Stomach (tissue), 9 donors: Measurements from ENCODE around the gene DNAJC16. TPM values are rescaled to one million over a fixed set of nuclear protein-coding genes. Genes with fewer than 3 reads are reported as not detected.
"Not testable (repeated sequence)": the region's sequence is repeated elsewhere in the genome, so short reads cannot be mapped to it uniquely, and the experiment has no call there.

Experiments
- DNase-seq, 2 donors: peaks; one replicate each; pipeline versions ENCODE4 v3.0.0 to v3.0.0-alpha.2; 2013 to 2019
- H3K27ac ChIP-seq, 5 donors: fragments of 200-600 bp in 4 of 5; sonication (generic) in 4 of 5; one replicate each; pipeline ENCODE4 v1.5.1; 2013 to 2019; ENCODE audit warnings: mild to moderate bottlenecking in 1 of 5, moderate library complexity in 1 of 5
- H3K27me3 ChIP-seq, 3 donors: fragments of 200-600 bp; sonication (generic); one replicate each; pipeline ENCODE4 v1.5.1; 2017 to 2019; ENCODE audit warnings: mixed run types in 1 of 3
- H3K36me3 ChIP-seq, 4 donors: fragments of 200-600 bp; sonication (generic); 1 replicate in 3 of 4; 2 replicates in 1 of 4; pipeline ENCODE4 v1.5.1; 2016 to 2019
- H3K4me1 ChIP-seq, 4 donors: fragments of 200-600 bp; sonication (generic); one replicate each; pipeline ENCODE4 v1.5.1; 2016 to 2019
- H3K4me3 ChIP-seq, 4 donors: fragments of 200-600 bp; sonication (generic) in 3 of 4; one replicate each; pipeline ENCODE4 v1.5.1; 2016 to 2019; ENCODE audit warnings: mild to moderate bottlenecking in 1 of 4
- H3K9me3 ChIP-seq, 4 donors: fragments of 200-600 bp; sonication (generic); one replicate each; pipeline ENCODE4 v1.5.1; 2016 to 2019
- CTCF ChIP-seq, 7 experiments: fragments of 450-650 bp in 4 of 7; fragments of 200-600 bp in 3 of 7; sonication (generic) in 3 of 7; IDR thresholded peaks; one replicate each; pipeline ENCODE4 v1.5.1; 2016 to 2019; ENCODE audit warnings: antibody characterized with exemption in 7 of 7, control low read depth in 2 of 7, mild to moderate bottlenecking in 1 of 7
- EP300 ChIP-seq: sonication (generic); formaldehyde crosslinking; IDR thresholded peaks from one replicate; pipeline ENCODE4 v1.6.1; 2017; ENCODE audit warnings: antibody characterized with exemption
- POLR2A ChIP-seq, 4 donors: fragments of 450-650 bp; IDR thresholded peaks; one replicate each; pipeline ENCODE4 v1.6.1; 2016; ENCODE audit warnings: antibody characterized with exemption in 4 of 4, control low read depth in 2 of 4, mild to moderate bottlenecking in 1 of 4, moderate library complexity in 1 of 4
- POLR2AphosphoS5 ChIP-seq, 3 donors: sonication (generic); formaldehyde crosslinking; IDR thresholded peaks; one replicate each; pipeline ENCODE4 v1.6.1; 2016; ENCODE audit warnings: antibody characterized with exemption in 3 of 3
- WGBS, 5 donors: extraction: QIAGEN DNeasy Blood & Tissue Kit in 3 of 5; methylation state at CpG; one replicate each; pipeline versions ENCODE4 v1.1.5 to v1.1.7; 2013 to 2018; 5-methylcytosine and 5-hydroxymethylcytosine counted together
- intact Hi-C: fragments of 100-400 bp; cut with DNase I; formaldehyde crosslinking; loops from one replicate; pipeline ENCODE4 v1.15.1; 2023; ENCODE audit warnings: low total_unique reads
- polyA plus RNA-seq, 3 donors: library from polyadenylated mRNA; stranded (reverse); fragments of 200-250 nt; gene quantifications; one replicate each; pipeline ENCODE4 v1.2.3, GENCODE V29; 2013
- total RNA-seq, 5 donors: library from RNA; depleted of rRNA; stranded (reverse); fragments of >200 nt; gene quantifications; one replicate each; pipeline versions ENCODE4 v1.1.0 to v1.2.3, GENCODE V29; 2014 to 2016
- donor health status: healthy with polysubstance abuse.
- donor health status: Bipolar disorder and iron deficiency.
- donor health status: healthy.

The DNAJC16 gene
- total and polyA plus RNA-seq, 8 donors: 1.8 to 26.4 (median 8.9) TPM

GRCh38 chr1:15488371-15488770, 38.3 kb upstream of the DNAJC16 start:
- TF ChIP-seq CTCF (IDR thresholded peaks at IDR 0.05) (no peak), EP300 (no peak), POLR2A (IDR thresholded peaks at IDR 0.05) (no peak), POLR2AphosphoS5 (IDR thresholded peaks at IDR 0.05) (no peak)
- intact Hi-C loops: no loop called here
- no peak overlapping the region for H3K27ac ChIP-seq

GRCh38 chr1:15489052-15489736, 37.5 kb upstream of the DNAJC16 start:
- WGBS, 5 donors: 72 to 84% (median 79%) methylated on average over 10 to 13 of the region's 13 CpGs
- intact Hi-C loops: no loop called here
- no peaks in the 10 kb centered on the region for H3K27me3 ChIP-seq

More at GRCh38 chr1:15488371-15488770, 38.3 kb upstream of the DNAJC16 start:
- Histone ChIP-seq H3K4me3 (no peak overlapping the region), H3K4me1 (no peaks in the 10 kb centered on the region), H3K27me3 (no peaks in the 10 kb centered on the region), H3K9me3 (no peaks in the 10 kb centered on the region), H3K36me3 (peaks cover 8 to 53% (median 44%) of the 10 kb centered on the region in 4 donors)
- DNase-seq: no peak
- WGBS, 5 donors: 88 to 96% (median 91%) methylated on average over 3 of the region's 3 CpGs

GRCh38 chr1:15491010-15491409, 35.6 kb upstream of the DNAJC16 start:
- H3K4me1 ChIP-seq, DNase-seq, H3K27me3 ChIP-seq, H3K9me3 ChIP-seq, intact Hi-C loops, H3K4me3 ChIP-seq, H3K27ac ChIP-seq: not testable (repeated sequence)
- peaks cover 18 to 68% (median 60%) of the 10 kb centered on the region in 4 donors for H3K36me3 ChIP-seq
- WGBS, 5 donors: 87 to 96% (median 92%) methylated on average over 4 of the region's 4 CpGs

More at GRCh38 chr1:15489052-15489736, 37.5 kb upstream of the DNAJC16 start:
- TF ChIP-seq POLR2AphosphoS5 (IDR thresholded peaks at IDR 0.05) (no peak), EP300 (no peak), POLR2A (IDR thresholded peaks at IDR 0.05) (no peak), CTCF (IDR thresholded peaks at IDR 0.05) (no peak)
- no peaks in the 10 kb centered on the region for H3K9me3 ChIP-seq
- no peaks in the 10 kb centered on the region for H3K4me1 ChIP-seq
- H3K4me3 ChIP-seq: no peak overlapping the region
- DNase-seq: peak in 1 of 2 donors; percentile 43
- H3K36me3 ChIP-seq: peaks cover 13 to 62% (median 51%) of the 10 kb centered on the region in 4 donors
- no peak overlapping the region for H3K27ac ChIP-seq

GRCh38 chr1:15492596-15492995, 34.1 kb upstream of the DNAJC16 start:
- Histone ChIP-seq H3K27me3 (no peaks in the 10 kb centered on the region), H3K4me3 (no peak overlapping the region), H3K4me1 (no peaks in the 10 kb centered on the region), H3K27ac (no peak overlapping the region), H3K9me3 (no peaks in the 10 kb centered on the region), H3K36me3 (peaks cover 18 to 65% (median 63%) of the 10 kb centered on the region in 4 donors)
- WGBS, 5 donors: 64 to 86% (median 81%) methylated on average over 5 of the region's 5 CpGs
- no peak for DNase-seq
- intact Hi-C loops: no loop called here
- TF ChIP-seq CTCF (IDR thresholded peaks at IDR 0.05): no peak
- TF ChIP-seq EP300: no peak
- no peak for TF ChIP-seq POLR2A (IDR thresholded peaks at IDR 0.05)
- TF ChIP-seq POLR2AphosphoS5 (IDR thresholded peaks at IDR 0.05): no peak

GRCh38 chr1:15493869-15494390, 32.7 kb upstream of the DNAJC16 start:
- H3K4me3 ChIP-seq: no peak overlapping the region
- H3K36me3 ChIP-seq: peaks cover 18 to 65% (median 64%) of the 10 kb centered on the region in 4 donors
- no peak for DNase-seq
- intact Hi-C loops: no loop called here
- H3K4me1 ChIP-seq: no peaks in the 10 kb centered on the region
- H3K27me3 ChIP-seq: no peaks in the 10 kb centered on the region
- H3K9me3 ChIP-seq: no peaks in the 10 kb centered on the region
- H3K27ac ChIP-seq: no peak overlapping the region
- 87 to 98% (median 96%) methylated on average over 9 of the region's 9 CpGs for WGBS, 5 donors
- no peak for TF ChIP-seq POLR2A (IDR thresholded peaks at IDR 0.05)
- TF ChIP-seq EP300: no peak
